ENCODE measurements around the gene TRIM36. TPM values are rescaled to one million over a fixed set of nuclear protein-coding genes. Genes with fewer than 3 reads are reported as not detected.

Gene TRIM36
- total RNA-seq, 6 experiments from 2014 or later, result 0.39 to 3.6 (median 0.67) TPM

GRCh38 chr5:115170134-115170928 is 623 bp upstream of the TRIM36 start:
- no peaks in the 10 kb centered on the region for H3K27me3 ChIP-seq
- ATAC-seq (peak; percentile 74 to 80 (median 76)), DNase-seq (peak in 2 of 3 donors; percentile 28 to 58)
- 6% methylated on average over 9 of the region's 69 CpGs for WGBS (ENCODE audit: insufficient coverage, low coverage, low lambda C conversion rate, missing lambda C conversion rate)
- no peaks in the 10 kb centered on the region for H3K9me3 ChIP-seq
- TF ChIP-seq POLR2A (IDR thresholded peaks at IDR 0.05), result no peak
- no peak for TF ChIP-seq CTCF (IDR thresholded peaks at IDR 0.05)
- H3K4me3 ChIP-seq, result peak overlapping the region; percentile 77 to 91 (median 80)
- H3K4me1 ChIP-seq, result peaks cover 0 to 13% (median 3%) of the 10 kb centered on the region in 4 donors
- H3K36me3 ChIP-seq, result no peaks in the 10 kb centered on the region
- intact Hi-C loops (cut with DNase I), result no loop called here
- H3K27ac ChIP-seq, result no peak overlapping the region

DNA sequence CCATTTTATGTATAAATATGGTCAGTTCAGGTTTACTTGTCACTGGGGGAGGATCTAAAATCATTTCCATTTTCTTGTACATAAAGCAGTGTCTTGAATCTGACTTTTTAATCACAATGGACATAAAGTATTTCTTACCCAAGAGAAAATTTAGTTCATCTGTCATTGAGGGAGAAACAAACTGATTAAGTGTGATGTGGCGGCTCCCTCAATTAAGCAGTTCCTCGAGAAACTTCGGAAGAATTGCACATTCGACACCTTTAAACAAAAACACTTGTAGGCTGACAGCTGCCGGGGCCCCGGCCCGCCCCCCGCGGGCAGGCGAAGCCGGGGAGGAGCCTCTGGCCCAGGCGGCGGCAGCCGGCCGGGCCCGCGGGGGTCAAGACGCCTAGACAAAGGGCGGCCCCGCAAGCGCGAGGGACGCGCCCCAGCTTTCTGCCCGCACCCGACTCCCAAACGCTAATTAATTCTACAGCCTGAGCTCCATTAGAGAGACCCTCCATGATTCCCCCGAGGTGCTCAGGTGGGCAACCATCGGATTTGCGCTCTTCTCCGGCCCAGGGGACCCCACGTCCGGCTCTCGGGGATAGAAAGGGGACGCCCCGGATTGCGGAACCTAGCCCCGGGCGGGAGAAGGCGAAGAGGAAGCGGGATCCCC is 750 bp downstream of the TRIM36 start:
- H3K4me3 ChIP-seq, result peak overlapping the region; percentile 77 to 91 (median 80)
- TF ChIP-seq CTCF (IDR thresholded peaks at IDR 0.05) (no peak), POLR2A (IDR thresholded peaks at IDR 0.05) (no peak)
- WGBS (ENCODE audit: insufficient coverage, low coverage, low lambda C conversion rate, missing lambda C conversion rate), result 10% methylated on average over 4 of the region's 41 CpGs
- H3K36me3 ChIP-seq, result no peaks in the 10 kb centered on the region
- intact Hi-C loops (cut with DNase I), result no loop called here
- ATAC-seq, result peak in 2 of 4 donors; percentile 8 to 16
- H3K9me3 ChIP-seq, result no peaks in the 10 kb centered on the region
- H3K27me3 ChIP-seq, result no peaks in the 10 kb centered on the region
- peak overlapping the region in 2 of 3 donors; percentile 37 to 39 for H3K27ac ChIP-seq
- peak in 2 of 3 donors; percentile 26 to 45 for DNase-seq
- H3K4me1 ChIP-seq, result peaks cover 0 to 13% (median 3%) of the 10 kb centered on the region in 4 donors

- Histone ChIP-seq H3K9me3 (no peaks in the 10 kb centered on the region), H3K4me1 (peaks cover 0 to 13% (median 3%) of the 10 kb centered on the region in 4 donors), H3K4me3 (no peak overlapping the region), H3K36me3 (no peaks in the 10 kb centered on the region), H3K27ac (no peak overlapping the region), H3K27me3 (no peaks in the 10 kb centered on the region)
- intact Hi-C loops (cut with DNase I), result no loop called here
- WGBS (ENCODE audit: insufficient coverage, low coverage, low lambda C conversion rate, missing lambda C conversion rate), result 100% methylated on average over 2 of the region's 12 CpGs
- TF ChIP-seq CTCF (IDR thresholded peaks at IDR 0.05), result no peak
- TF ChIP-seq POLR2A (IDR thresholded peaks at IDR 0.05), result no peak
- DNase-seq, result no peak
- no peak for ATAC-seq
Measured at GRCh38 chr5:115166744-115167393, 2.8 kb downstream of the TRIM36 start.

- Histone ChIP-seq H3K9me3 (no peaks in the 10 kb centered on the region), H3K36me3 (no peaks in the 10 kb centered on the region), H3K4me1 (peaks cover 0 to 10% (median 2%) of the 10 kb centered on the region in 4 donors), H3K27ac (no peak overlapping the region), H3K4me3 (no peak overlapping the region), H3K27me3 (no peaks in the 10 kb centered on the region)
- ATAC-seq (no peak), DNase-seq (no peak)
- TF ChIP-seq POLR2A (IDR thresholded peaks at IDR 0.05) (no peak), CTCF (IDR thresholded peaks at IDR 0.05) (no peak)
- intact Hi-C loops (cut with DNase I), result no loop called here
- no CpG with 5 or more reads among the region's 5 CpGs for WGBS (ENCODE audit: insufficient coverage, low coverage, low lambda C conversion rate, missing lambda C conversion rate)
Measured at GRCh38 chr5:115165790-115166189, 3.9 kb downstream of the TRIM36 start.
